T-helper 17 cell (primary cell): ENCODE measurements around the gene CCSER1. TPM values are rescaled to one million over a fixed set of nuclear protein-coding genes. Genes with fewer than 3 reads are reported as not detected.
"Not testable (repeated sequence)": the region's sequence is repeated elsewhere in the genome, so short reads cannot be mapped to it uniquely, and the experiment has no call there.

Source experiments
- ATAC-seq: fragments of 150-1000 bp; cut with Tn5 transposase; 2 replicates; pipeline ENCODE4 v1.10.0; 2021; ENCODE audit warnings: mild to moderate bottlenecking, moderate library complexity
- DNase-seq, 3 donors: peaks; one replicate each; pipeline versions ENCODE4 v3.0.0 to v3.0.0-alpha.2; 2020 to 2021
- H3K9me3 ChIP-seq: one replicate; pipeline ENCODE4 v1.7.0; 2013; ENCODE audit warnings: low read length, mild to moderate bottlenecking; ENCODE audit not compliant: control insufficient read depth, poor library complexity, severe bottlenecking
- H3K27ac Mint-ChIP-seq: one replicate; pipeline ENCODE4 v1.8.0; 2022; ENCODE audit warnings: mild to moderate bottlenecking, moderate library complexity, mixed read lengths
- H3K27me3 Mint-ChIP-seq: one replicate; pipeline ENCODE4 v1.8.0; 2022; ENCODE audit warnings: mixed read lengths
- H3K36me3 Mint-ChIP-seq: one replicate; pipeline ENCODE4 v1.8.0; 2022; ENCODE audit warnings: low read depth, mixed read lengths
- H3K4me1 Mint-ChIP-seq: one replicate; pipeline ENCODE4 v1.8.0; 2022; ENCODE audit warnings: mild to moderate bottlenecking, mixed read lengths
- H3K4me3 Mint-ChIP-seq: one replicate; pipeline ENCODE4 v1.8.0; 2022; ENCODE audit warnings: mild to moderate bottlenecking, moderate library complexity, mixed read lengths
- total RNA-seq, 4 donors: library from RNA in 2 of 4; stranded (reverse) in 2 of 4; gene quantifications; one replicate each; pipeline ENCODE4 v1.2.3 and lab custom pipeline; 2022 to 2026

CCSER1 gene
- total RNA-seq, 2 donors from 2014 or later, result 1.7 to 3.0 TPM

DNA sequence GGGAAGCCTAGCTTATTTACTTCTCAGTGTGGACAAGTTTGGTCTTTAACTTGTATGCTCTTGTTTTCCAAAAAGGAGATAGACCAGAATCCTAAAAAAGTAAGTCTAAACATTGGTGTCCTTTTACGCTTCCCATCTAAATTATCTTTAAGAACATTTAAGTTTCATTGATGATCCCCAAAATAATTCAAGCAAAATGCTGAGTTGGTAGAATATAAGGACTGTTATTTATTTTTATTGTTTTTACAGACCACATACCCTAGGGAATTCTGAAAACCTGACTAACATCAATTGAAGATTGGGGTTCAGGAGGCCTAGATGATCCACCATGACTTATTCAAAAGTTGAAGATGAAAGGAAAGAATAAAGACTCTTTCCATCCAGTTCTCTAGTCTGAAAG lies 653.0 kb downstream of the CCSER1 start:
- no peaks in the 10 kb centered on the region for H3K4me1 Mint-ChIP-seq
- H3K36me3 Mint-ChIP-seq, result no peaks in the 10 kb centered on the region
- no peak overlapping the region for H3K4me3 Mint-ChIP-seq
- H3K27me3 Mint-ChIP-seq, result no peaks in the 10 kb centered on the region
- no peak overlapping the region for H3K27ac Mint-ChIP-seq
- H3K9me3 ChIP-seq, result peaks cover 2% of the 10 kb centered on the region
- ATAC-seq (no peak), DNase-seq (no peak)

DNA sequence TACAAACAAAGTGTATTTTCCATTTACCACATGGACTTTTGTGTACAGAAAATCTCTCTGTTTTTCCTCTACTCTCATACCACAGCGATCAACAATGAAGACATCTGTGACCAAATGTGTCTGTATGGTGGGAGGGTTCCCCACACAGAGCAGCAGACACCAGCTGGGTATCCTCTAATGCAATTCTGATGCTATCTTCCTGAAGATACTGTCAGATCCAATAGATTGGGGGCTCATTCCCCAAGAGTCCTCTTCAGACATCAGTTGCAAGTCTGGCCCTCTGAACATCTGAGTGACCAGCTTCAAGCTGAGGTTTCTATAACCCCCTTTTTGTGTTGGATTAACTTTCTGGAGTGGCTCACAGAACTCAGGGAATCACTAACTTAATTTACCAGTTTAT lies 659.4 kb downstream of the CCSER1 start:
- Mint-ChIP-seq H3K4me3 (no peak overlapping the region), H3K36me3 (no peaks in the 10 kb centered on the region), H3K27ac (no peak overlapping the region), H3K4me1 (no peaks in the 10 kb centered on the region), H3K27me3 (no peaks in the 10 kb centered on the region)
- H3K9me3 ChIP-seq, result no peaks in the 10 kb centered on the region
- ATAC-seq (no peak), DNase-seq (no peak)

DNA sequence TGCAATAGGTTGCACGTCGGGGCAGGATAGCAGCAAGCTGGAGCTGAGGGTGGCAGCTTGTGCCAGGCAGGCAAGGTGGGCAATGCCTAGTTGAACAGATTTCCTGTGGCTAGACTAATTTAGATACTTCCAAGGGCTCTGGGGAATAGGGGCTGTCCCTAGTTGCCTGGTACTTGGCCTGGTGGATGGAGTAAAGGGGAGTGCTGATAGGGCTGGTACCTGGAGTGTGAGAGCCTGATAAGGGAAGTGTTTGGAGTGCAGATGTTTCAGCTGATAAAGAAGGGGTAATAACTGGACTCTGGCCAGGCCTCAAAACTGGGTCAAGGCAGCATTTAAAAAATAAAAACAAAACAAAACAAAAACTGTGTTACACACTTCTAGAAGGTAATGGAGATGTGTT lies 665.5 kb downstream of the CCSER1 start:
- Mint-ChIP-seq H3K27ac (no peak overlapping the region), H3K36me3 (no peaks in the 10 kb centered on the region), H3K4me3 (no peak overlapping the region), H3K4me1 (no peaks in the 10 kb centered on the region), H3K27me3 (no peaks in the 10 kb centered on the region)
- ATAC-seq, result no peak
- H3K9me3 ChIP-seq, result no peaks in the 10 kb centered on the region
- DNase-seq, result no peak

DNA sequence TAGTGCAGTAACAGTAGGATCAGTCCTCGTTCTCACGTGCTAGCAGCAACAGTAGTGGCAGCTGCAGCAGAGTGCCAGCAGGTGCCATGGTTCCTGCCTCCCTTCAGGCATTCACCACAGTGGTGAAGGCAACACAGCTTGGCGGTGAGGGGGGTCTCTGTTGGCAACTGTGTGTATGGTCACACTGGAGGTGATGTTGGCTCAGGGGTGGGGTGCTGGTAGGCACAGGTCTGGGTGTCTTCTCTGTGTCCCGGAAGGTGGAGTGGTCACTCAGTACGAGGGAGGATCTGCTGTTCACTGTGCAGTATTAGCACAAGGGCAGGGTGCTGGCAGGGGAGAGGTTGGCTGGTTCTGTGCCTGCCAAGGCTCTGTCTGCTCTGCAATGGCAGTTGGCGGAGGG lies 671.8 kb downstream of the CCSER1 start:
- no peak for ATAC-seq
- Mint-ChIP-seq H3K36me3 (no peaks in the 10 kb centered on the region), H3K27me3 (no peaks in the 10 kb centered on the region), H3K4me1 (no peaks in the 10 kb centered on the region), H3K27ac (no peak overlapping the region), H3K4me3 (no peak overlapping the region)
- no peak for DNase-seq
- no peaks in the 10 kb centered on the region for H3K9me3 ChIP-seq

DNA sequence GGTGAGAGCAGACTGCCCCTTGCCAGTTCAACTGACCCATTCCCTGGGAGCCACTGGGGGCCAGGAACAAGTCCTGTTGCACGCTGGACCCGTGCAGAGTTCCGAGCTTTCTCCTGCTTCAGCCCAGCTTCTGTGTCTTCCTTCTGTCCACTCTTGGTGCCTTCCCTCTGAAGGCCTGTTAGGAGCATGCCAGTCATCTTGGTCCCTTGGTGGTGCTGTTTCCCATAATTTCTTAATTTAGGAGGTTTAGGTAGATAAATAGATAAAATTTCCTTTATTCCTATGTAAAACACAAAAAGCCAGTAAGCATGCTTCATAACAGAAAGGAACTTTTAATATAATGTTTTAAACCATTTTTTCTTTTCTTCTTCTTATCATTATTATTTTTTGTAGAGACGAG lies 672.7 kb downstream of the CCSER1 start:
- DNase-seq, result no peak
- Mint-ChIP-seq H3K27me3 (no peaks in the 10 kb centered on the region), H3K27ac (no peak overlapping the region), H3K36me3 (no peaks in the 10 kb centered on the region), H3K4me3 (no peak overlapping the region), H3K4me1 (no peaks in the 10 kb centered on the region)
- ATAC-seq, result no peak
- no peaks in the 10 kb centered on the region for H3K9me3 ChIP-seq

DNA sequence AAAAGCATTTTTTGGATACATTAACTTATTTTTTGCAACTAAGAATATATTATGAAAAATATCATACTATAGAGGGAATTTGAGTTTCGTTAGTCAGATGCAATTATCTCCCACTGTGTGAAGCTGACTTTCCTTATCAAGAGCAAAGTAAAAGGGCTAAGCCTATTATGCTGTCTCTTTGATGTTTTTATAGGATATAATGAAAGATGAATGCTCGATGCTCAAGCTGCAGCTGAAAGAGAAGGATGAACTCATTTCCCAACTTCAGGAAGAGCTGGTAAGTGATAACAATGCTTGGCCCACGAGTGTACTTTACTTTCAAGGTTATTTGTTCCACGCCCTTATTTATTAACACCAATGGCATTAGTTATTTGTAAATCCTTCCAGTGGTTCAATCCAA lies 688.4 kb downstream of the CCSER1 start:
- no peaks in the 10 kb centered on the region for H3K27me3 Mint-ChIP-seq
- no peaks in the 10 kb centered on the region for H3K4me1 Mint-ChIP-seq
- H3K4me3 Mint-ChIP-seq, result no peak overlapping the region
- H3K9me3 ChIP-seq, result no peaks in the 10 kb centered on the region
- ATAC-seq, result no peak
- no peak overlapping the region for H3K27ac Mint-ChIP-seq
- H3K36me3 Mint-ChIP-seq, result no peaks in the 10 kb centered on the region
- no peak for DNase-seq

DNA sequence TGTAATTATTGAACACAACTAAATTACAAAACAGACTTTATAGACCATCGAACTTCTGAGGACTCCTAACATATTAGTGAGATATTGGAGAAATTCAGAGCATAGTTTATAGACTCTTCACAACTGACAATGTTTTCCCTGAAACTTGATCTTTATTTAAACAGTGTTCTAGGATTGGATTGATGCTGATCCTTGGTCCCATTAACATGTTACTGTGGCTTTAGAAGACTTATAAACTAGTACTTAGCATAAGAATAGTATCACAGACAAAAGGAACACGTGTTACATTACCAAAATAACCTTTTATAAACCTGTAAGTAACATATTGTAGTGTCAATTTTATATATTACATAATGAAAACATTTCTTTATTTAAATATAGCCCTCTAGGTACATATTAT lies 689.6 kb downstream of the CCSER1 start:
- H3K4me3 Mint-ChIP-seq, result no peak overlapping the region
- DNase-seq (no peak), ATAC-seq (no peak)
- no peaks in the 10 kb centered on the region for H3K4me1 Mint-ChIP-seq
- H3K9me3 ChIP-seq, result no peaks in the 10 kb centered on the region
- no peaks in the 10 kb centered on the region for H3K27me3 Mint-ChIP-seq
- no peak overlapping the region for H3K27ac Mint-ChIP-seq
- no peaks in the 10 kb centered on the region for H3K36me3 Mint-ChIP-seq

DNA sequence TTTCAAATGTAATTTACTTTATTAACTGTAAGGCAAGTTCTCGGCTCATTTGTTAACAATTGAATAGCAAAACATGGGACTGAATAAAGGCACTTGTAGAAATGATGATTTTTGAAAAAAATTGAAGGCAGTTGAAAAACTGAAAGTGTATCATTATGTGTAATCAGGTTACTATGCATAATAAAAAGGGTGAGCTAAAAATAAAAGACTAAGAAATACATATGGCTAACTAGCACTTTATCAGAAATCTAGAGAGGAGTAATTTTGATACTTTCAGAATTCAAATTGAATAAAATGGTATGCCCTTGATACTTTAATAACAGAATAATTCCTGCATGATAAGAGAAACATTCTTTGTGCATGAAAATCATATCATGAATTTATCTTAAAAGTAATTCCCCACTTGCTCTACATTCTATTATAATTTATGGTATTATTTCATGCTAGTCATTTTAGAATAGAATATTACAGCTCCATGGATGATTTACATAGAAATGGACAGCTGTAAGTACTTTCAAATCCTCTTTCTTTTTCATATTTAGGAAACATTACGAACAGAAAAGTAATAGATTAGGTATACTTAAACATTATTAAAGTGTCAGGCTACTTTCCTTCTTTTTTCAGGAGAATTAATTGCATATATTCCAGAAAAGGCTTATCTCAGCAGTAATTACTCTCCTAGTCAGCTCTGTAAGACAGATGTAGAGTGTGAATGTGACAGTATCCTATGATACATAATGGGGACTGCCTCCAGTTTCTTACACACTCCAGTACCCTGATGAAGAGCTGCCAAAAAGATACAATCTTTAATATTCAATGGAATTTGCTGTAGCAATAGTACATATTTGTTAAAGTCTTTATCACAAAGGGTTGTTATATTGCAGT lies 697.3 kb downstream of the CCSER1 start:
- no peaks in the 10 kb centered on the region for H3K36me3 Mint-ChIP-seq
- no peak overlapping the region for H3K27ac Mint-ChIP-seq
- H3K4me1 Mint-ChIP-seq, result no peaks in the 10 kb centered on the region
- no peak for DNase-seq
- no peak overlapping the region for H3K4me3 Mint-ChIP-seq
- no peaks in the 10 kb centered on the region for H3K9me3 ChIP-seq
- ATAC-seq, result no peak
- H3K27me3 Mint-ChIP-seq, result no peaks in the 10 kb centered on the region

DNA sequence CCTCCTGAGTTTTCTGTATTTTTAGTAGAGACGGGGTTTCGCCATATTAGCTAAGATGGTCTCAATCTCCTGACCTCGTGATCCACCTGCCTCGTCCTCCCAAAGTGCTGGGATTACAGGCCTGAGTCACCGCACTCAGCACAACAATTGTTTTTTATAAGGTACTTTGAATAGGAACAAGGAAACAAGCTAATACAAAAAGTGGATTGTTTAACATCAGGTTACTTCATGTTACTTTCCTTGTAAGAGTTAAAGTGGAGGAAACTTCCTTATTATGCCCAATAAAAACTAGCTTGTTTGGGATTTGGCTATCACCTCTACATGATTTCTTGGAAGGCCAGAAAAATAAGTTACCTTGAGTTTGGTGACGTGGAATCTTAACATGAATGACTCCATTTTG lies 698.7 kb downstream of the CCSER1 start:
- no peak overlapping the region for H3K4me3 Mint-ChIP-seq
- H3K36me3 Mint-ChIP-seq, result no peaks in the 10 kb centered on the region
- no peaks in the 10 kb centered on the region for H3K4me1 Mint-ChIP-seq
- H3K27me3 Mint-ChIP-seq, result no peaks in the 10 kb centered on the region
- no peak overlapping the region for H3K27ac Mint-ChIP-seq
- no peaks in the 10 kb centered on the region for H3K9me3 ChIP-seq
- DNase-seq, result no peak
- ATAC-seq, result no peak

DNA sequence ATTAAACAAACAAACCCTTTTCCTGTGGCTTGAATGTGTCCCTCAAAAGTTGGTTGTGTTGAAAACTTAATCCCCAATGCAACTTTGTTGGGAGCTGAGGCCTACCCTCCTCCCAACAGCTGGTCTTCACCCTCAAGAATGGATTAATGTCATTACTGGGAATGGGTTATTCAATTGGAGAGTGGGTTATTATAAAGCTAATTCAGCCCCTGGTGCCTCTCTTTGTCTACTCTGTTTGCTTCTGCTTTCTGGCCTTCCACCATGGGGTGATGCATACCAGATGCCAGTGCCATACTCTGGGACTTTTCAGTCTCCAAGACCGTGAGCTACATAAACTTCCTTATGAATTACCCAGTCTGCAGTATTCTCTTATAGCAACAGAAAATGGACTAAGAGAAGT lies 706.5 kb downstream of the CCSER1 start:
- no peak overlapping the region for H3K4me3 Mint-ChIP-seq
- H3K36me3 Mint-ChIP-seq, result no peaks in the 10 kb centered on the region
- DNase-seq, result no peak
- ATAC-seq, result no peak
- H3K9me3 ChIP-seq, result no peaks in the 10 kb centered on the region
- H3K27ac Mint-ChIP-seq, result no peak overlapping the region
- no peaks in the 10 kb centered on the region for H3K27me3 Mint-ChIP-seq
- H3K4me1 Mint-ChIP-seq, result no peaks in the 10 kb centered on the region

DNA sequence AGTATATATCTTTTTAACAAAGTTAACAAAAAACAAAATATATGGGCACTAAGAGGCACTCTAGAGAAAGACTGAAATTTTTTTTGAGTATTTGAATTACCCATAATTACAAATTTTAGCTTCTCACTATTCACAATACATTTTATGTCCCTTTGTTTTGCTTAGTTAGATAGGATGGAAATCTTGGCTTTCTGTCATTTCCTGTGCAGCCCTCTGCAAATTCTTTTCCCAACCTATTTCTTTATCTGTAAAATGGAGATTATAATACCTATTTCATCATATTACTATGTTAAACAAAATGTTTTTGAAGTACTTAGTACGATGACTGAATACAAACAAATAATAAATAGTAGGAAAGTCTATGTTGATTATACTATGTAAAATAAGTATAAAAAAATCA lies 710.0 kb downstream of the CCSER1 start:
- no peak overlapping the region for H3K4me3 Mint-ChIP-seq
- H3K36me3 Mint-ChIP-seq, result no peaks in the 10 kb centered on the region
- H3K9me3 ChIP-seq, result no peaks in the 10 kb centered on the region
- no peak for ATAC-seq
- no peak overlapping the region for H3K27ac Mint-ChIP-seq
- DNase-seq, result no peak
- H3K27me3 Mint-ChIP-seq, result no peaks in the 10 kb centered on the region
- no peaks in the 10 kb centered on the region for H3K4me1 Mint-ChIP-seq

DNA sequence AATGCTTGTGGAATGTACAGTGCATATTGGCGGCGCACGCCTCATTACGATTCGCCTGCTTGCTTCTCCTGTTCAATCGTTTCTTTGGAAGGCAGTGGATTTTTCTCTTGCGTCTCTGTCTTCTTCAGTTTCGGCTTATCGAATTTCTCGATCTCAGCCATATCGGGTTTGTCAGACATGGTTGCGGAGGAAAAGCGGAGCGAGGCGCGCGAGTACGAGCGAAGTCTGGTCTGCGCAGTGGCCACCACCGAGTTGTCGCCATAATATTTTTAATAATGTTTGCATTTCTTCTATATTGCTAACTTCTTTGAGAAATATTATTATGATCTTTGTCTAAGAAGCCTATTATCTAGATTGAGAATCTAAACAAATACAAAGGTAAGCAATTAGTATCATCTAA lies 711.7 kb downstream of the CCSER1 start:
- ATAC-seq, H3K4me3 Mint-ChIP-seq, H3K4me1 Mint-ChIP-seq, H3K27me3 Mint-ChIP-seq, DNase-seq, H3K36me3 Mint-ChIP-seq, H3K9me3 ChIP-seq, H3K27ac Mint-ChIP-seq: not testable (repeated sequence)

DNA sequence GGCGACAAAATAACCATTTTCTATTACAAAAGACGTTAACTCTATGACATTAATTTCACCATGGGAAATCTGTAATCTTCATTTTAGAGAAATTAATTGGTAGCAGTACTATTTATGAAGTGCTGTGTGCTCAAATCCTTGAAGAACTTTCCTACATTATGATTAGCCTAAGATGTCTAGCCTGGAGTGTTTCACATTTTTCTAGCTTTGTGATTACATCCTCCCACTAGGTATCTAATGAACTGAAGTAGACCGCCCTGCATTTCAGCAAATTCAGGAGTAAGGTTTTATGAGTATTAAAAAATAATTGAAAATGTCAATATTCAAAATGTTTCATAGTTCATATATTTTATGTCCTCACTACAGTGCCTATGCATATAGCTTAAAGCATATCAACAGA lies 713.1 kb downstream of the CCSER1 start:
- Mint-ChIP-seq H3K4me1 (no peaks in the 10 kb centered on the region), H3K27ac (no peak overlapping the region), H3K36me3 (no peaks in the 10 kb centered on the region), H3K27me3 (no peaks in the 10 kb centered on the region), H3K4me3 (no peak overlapping the region)
- ATAC-seq, result no peak
- no peaks in the 10 kb centered on the region for H3K9me3 ChIP-seq
- no peak for DNase-seq

DNA sequence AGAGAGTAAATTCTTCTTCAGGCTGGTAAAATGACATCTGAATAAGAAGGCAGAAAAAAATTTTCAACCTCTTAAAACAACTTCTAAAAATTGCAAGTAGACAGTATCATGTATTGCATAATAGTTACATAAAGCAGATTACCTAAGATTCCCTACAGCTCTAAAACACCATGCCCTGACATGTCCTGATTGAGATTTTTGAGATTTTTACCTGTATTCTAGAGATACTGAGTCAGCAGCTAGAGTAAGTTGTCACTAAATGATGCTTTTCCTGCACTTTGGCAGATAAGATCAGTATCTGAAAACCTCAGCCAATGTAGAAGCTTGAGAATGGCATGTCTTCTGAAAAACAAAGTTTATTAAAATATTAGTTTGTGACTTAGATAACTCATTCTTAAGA lies 713.6 kb downstream of the CCSER1 start:
- H3K27ac Mint-ChIP-seq, result no peak overlapping the region
- no peaks in the 10 kb centered on the region for H3K36me3 Mint-ChIP-seq
- no peaks in the 10 kb centered on the region for H3K4me1 Mint-ChIP-seq
- no peaks in the 10 kb centered on the region for H3K27me3 Mint-ChIP-seq
- ATAC-seq, result no peak
- DNase-seq, result no peak
- no peaks in the 10 kb centered on the region for H3K9me3 ChIP-seq
- no peak overlapping the region for H3K4me3 Mint-ChIP-seq
